HepG2 (cell line): Measurements from ENCODE around the gene ACP1. TPM values are rescaled to one million over a fixed set of nuclear protein-coding genes. Genes with fewer than 3 reads are reported as not detected.

ENCODE experiments used
- ARHGAP35 ChIP-seq: sonication (generic); formaldehyde crosslinking; IDR thresholded peaks from 2 replicates; pipeline ENCODE4 v1.9.0; 2022; ENCODE audit warnings: mild to moderate bottlenecking, inconsistent platforms, moderate library complexity, missing genetic modification reagents, borderline replicate concordance
- ARNT2 ChIP-seq: sonication (generic); formaldehyde crosslinking; IDR thresholded peaks from 2 replicates; pipeline ENCODE4 v1.8.0; 2022; ENCODE audit warnings: mild to moderate bottlenecking, low read depth, missing genetic modification reagents, moderate library complexity
- BORCS8-MEF2B ChIP-seq: sonication (generic); formaldehyde crosslinking; IDR thresholded peaks from 2 replicates; pipeline ENCODE4 v1.8.0; 2022; ENCODE audit warnings: mild to moderate bottlenecking, missing genetic modification reagents
- CAMTA2 ChIP-seq: sonication (generic); formaldehyde crosslinking; IDR thresholded peaks from 2 replicates; pipeline ENCODE4 v1.4.0; 2020; ENCODE audit warnings: mild to moderate bottlenecking, missing genetic modification reagents, borderline replicate concordance
- ELF4 ChIP-seq: sonication (generic); formaldehyde crosslinking; IDR thresholded peaks from 2 replicates; pipeline ENCODE4 v1.5.0; 2020; ENCODE audit warnings: missing genetic modification reagents, mild to moderate bottlenecking, moderate library complexity, borderline replicate concordance
- GATAD2A ChIP-seq: IDR thresholded peaks from 2 replicates; pipeline ENCODE4 v1.6.1; 2016
- HHEX ChIP-seq: IDR thresholded peaks from 2 replicates; pipeline ENCODE4 v1.6.1; 2016; ENCODE audit warnings: control low read depth
- JUNB ChIP-seq: sonication (generic); formaldehyde crosslinking; IDR thresholded peaks from 2 replicates; pipeline ENCODE4 v1.8.0; 2022; ENCODE audit warnings: missing genetic modification reagents, mild to moderate bottlenecking, borderline replicate concordance
- KDM5B ChIP-seq: sonication (generic); formaldehyde crosslinking; IDR thresholded peaks from 2 replicates; pipeline ENCODE4 v1.4.0; 2020; ENCODE audit warnings: missing genetic modification reagents, mild to moderate bottlenecking, borderline replicate concordance
- REL ChIP-seq: sonication (generic); formaldehyde crosslinking; conservative IDR thresholded peaks from 2 replicates; pipeline ENCODE4 v1.8.0; 2022; ENCODE audit warnings: mild to moderate bottlenecking, missing genetic modification reagents, moderate library complexity
- TCF7L2 ChIP-seq: IDR thresholded peaks from 2 replicates; pipeline ENCODE4 v1.6.1; 2011; ENCODE audit warnings: mild to moderate bottlenecking, low read depth, low read length, moderate library complexity
- polyA plus RNA-seq, 8 experiments: library from polyadenylated mRNA; depleted of rRNA in 3 of 8; stranded (reverse) in 7 of 8; unstranded in 1 of 8; fragments of >200 nt; fragmentation: Illumina TruSeq in 4 of 8; extraction: Trizol in 4 of 8; gene quantifications; 2 replicates each; pipeline versions ENCODE4 v1.2.1 to v1.2.3, GENCODE V29; 2011 to 2016; ENCODE audit warnings: low read depth in 4 of 8, missing spikeins in 1 of 8, mixed read lengths in 1 of 8; ENCODE audit not compliant: insufficient read depth in 1 of 8
- total RNA-seq, 5 experiments: library from RNA; depleted of rRNA; stranded (reverse); fragments of >200 nt; fragmentation: Illumina TruSeq; extraction: Trizol; gene quantifications; 2 replicates each; pipeline ENCODE4 v1.2.3, GENCODE V29; 2016; ENCODE audit warnings: low read depth in 1 of 5
- TF ChIP-seq, protein P1 (sequence below): sonication (generic); formaldehyde crosslinking; IDR thresholded peaks from 2 replicates; pipeline ENCODE4 v1.8.1; 2022; ENCODE audit warnings: mild to moderate bottlenecking, missing genetic modification reagents
- TF ChIP-seq, protein P2 (sequence below): sonication (generic); formaldehyde crosslinking; IDR thresholded peaks from 2 replicates; pipeline ENCODE4 v1.4.0; 2020; ENCODE audit warnings: missing genetic modification reagents
- TF ChIP-seq, protein P3 (sequence below): sonication (generic); formaldehyde crosslinking; IDR thresholded peaks from 2 replicates; pipeline ENCODE4 v1.5.0; 2020; ENCODE audit warnings: missing genetic modification reagents, mild to moderate bottlenecking, borderline replicate concordance
- TF ChIP-seq, protein P4 (sequence below): conservative IDR thresholded peaks from 2 replicates; pipeline ENCODE4 v1.6.1; 2018; ENCODE audit warnings: missing genetic modification reagents
- TF ChIP-seq, protein P5 (sequence below): sonication (generic); formaldehyde crosslinking; conservative IDR thresholded peaks from 2 replicates; pipeline ENCODE4 v1.8.0; 2022; ENCODE audit warnings: low read depth, missing genetic modification reagents
- TF ChIP-seq, protein P6 (sequence below): sonication (generic); formaldehyde crosslinking; IDR thresholded peaks from 2 replicates; pipeline ENCODE4 v1.5.1; 2020; ENCODE audit warnings: mild to moderate bottlenecking, missing genetic modification reagents, borderline replicate concordance

ACP1 gene
- total and polyA plus RNA-seq, 2 of the 13 experiments (the other 11 are each of a cell fraction or from before 2014, with no cell fraction given) = 246 to 348 TPM

DNA sequence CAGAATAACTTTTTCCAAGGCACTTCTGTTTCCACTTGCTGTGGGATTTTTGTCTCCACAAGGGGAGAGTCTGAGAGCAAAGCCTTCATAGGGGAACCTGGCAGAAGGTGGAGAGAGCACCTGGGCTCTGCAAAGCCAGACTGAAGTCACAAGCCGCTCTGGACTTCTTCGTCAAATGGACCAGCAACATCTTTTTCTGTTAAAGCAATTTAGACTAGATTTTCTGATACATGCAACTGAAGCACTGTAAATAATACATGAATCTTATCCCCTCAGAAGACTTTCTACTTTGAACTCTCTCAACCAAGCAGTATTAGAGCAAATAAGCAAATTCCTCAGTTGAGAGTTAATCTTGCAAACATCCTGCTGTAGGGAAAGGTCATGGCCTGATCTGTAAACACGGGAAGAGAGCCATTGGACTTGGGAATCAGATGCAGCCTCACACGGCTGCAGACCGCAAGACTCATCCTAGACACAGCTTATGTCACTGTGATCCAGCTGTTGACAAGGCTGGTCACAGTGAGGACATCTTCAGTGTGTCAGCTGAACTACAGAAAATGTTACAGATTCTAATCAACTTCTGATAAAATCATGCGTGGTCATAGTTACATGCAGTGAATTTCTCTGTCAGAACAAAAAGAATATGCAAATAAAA, 4.1 kb upstream of the ACP1 start (continued):
- TF ChIP-seq JUNB (CRISPR knock-in tag) = peak; percentile 69; the same call in 1 of the 2 replicates
- TF ChIP-seq, protein P1, sequence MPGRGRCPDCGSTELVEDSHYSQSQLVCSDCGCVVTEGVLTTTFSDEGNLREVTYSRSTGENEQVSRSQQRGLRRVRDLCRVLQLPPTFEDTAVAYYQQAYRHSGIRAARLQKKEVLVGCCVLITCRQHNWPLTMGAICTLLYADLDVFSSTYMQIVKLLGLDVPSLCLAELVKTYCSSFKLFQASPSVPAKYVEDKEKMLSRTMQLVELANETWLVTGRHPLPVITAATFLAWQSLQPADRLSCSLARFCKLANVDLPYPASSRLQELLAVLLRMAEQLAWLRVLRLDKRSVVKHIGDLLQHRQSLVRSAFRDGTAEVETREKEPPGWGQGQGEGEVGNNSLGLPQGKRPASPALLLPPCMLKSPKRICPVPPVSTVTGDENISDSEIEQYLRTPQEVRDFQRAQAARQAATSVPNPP (CRISPR knock-in tag) = peak; percentile 96
- TF ChIP-seq HHEX (CRISPR knock-in tag) = peak; percentile 94
- peak; percentile 45; the same call in 1 of the 2 replicates for TF ChIP-seq TCF7L2
- TF ChIP-seq ARHGAP35 (CRISPR knock-in tag) = peak; percentile 66; the same call in 1 of the 2 replicates
- TF ChIP-seq, protein P2, sequence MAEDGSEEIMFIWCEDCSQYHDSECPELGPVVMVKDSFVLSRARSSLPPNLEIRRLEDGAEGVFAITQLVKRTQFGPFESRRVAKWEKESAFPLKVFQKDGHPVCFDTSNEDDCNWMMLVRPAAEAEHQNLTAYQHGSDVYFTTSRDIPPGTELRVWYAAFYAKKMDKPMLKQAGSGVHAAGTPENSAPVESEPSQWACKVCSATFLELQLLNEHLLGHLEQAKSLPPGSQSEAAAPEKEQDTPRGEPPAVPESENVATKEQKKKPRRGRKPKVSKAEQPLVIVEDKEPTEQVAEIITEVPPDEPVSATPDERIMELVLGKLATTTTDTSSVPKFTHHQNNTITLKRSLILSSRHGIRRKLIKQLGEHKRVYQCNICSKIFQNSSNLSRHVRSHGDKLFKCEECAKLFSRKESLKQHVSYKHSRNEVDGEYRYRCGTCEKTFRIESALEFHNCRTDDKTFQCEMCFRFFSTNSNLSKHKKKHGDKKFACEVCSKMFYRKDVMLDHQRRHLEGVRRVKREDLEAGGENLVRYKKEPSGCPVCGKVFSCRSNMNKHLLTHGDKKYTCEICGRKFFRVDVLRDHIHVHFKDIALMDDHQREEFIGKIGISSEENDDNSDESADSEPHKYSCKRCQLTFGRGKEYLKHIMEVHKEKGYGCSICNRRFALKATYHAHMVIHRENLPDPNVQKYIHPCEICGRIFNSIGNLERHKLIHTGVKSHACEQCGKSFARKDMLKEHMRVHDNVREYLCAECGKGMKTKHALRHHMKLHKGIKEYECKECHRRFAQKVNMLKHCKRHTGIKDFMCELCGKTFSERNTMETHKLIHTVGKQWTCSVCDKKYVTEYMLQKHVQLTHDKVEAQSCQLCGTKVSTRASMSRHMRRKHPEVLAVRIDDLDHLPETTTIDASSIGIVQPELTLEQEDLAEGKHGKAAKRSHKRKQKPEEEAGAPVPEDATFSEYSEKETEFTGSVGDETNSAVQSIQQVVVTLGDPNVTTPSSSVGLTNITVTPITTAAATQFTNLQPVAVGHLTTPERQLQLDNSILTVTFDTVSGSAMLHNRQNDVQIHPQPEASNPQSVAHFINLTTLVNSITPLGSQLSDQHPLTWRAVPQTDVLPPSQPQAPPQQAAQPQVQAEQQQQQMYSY = peak; percentile 11; the same call in 1 of the 2 replicates
- TF ChIP-seq REL (CRISPR knock-in tag) = no peak
- no peak for TF ChIP-seq CAMTA2 (CRISPR knock-in tag)
- peak; percentile 88 for TF ChIP-seq ARNT2 (CRISPR knock-in tag)
- peak; percentile 93; the same call in 1 of the 2 replicates for TF ChIP-seq BORCS8-MEF2B (CRISPR knock-in tag)
- TF ChIP-seq ELF4 (CRISPR knock-in tag) = peak; percentile 79
- TF ChIP-seq, protein P3, sequence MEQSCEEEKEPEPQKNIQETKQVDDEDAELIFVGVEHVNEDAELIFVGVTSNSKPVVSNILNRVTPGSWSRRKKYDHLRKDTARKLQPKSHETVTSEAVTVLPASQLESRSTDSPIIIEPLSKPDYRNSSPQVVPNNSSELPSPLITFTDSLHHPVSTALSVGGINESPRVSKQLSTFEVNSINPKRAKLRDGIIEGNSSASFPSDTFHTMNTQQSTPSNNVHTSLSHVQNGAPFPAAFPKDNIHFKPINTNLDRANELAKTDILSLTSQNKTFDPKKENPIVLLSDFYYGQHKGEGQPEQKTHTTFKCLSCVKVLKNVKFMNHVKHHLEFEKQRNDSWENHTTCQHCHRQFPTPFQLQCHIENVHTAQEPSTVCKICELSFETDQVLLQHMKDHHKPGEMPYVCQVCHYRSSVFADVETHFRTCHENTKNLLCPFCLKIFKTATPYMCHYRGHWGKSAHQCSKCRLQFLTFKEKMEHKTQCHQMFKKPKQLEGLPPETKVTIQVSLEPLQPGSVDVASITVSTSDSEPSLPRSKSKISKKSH (CRISPR knock-in tag) = no peak
- TF ChIP-seq, protein P4, sequence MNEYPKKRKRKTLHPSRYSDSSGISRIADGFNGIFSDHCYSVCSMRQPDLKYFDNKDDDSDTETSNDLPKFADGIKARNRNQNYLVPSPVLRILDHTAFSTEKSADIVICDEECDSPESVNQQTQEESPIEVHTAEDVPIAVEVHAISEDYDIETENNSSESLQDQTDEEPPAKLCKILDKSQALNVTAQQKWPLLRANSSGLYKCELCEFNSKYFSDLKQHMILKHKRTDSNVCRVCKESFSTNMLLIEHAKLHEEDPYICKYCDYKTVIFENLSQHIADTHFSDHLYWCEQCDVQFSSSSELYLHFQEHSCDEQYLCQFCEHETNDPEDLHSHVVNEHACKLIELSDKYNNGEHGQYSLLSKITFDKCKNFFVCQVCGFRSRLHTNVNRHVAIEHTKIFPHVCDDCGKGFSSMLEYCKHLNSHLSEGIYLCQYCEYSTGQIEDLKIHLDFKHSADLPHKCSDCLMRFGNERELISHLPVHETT (CRISPR knock-in tag) = peak; percentile 87
- peak; percentile 85; the same call in 1 of the 2 replicates for TF ChIP-seq KDM5B
- TF ChIP-seq GATAD2A (CRISPR knock-in tag) = peak; percentile 100
- TF ChIP-seq, protein P5, sequence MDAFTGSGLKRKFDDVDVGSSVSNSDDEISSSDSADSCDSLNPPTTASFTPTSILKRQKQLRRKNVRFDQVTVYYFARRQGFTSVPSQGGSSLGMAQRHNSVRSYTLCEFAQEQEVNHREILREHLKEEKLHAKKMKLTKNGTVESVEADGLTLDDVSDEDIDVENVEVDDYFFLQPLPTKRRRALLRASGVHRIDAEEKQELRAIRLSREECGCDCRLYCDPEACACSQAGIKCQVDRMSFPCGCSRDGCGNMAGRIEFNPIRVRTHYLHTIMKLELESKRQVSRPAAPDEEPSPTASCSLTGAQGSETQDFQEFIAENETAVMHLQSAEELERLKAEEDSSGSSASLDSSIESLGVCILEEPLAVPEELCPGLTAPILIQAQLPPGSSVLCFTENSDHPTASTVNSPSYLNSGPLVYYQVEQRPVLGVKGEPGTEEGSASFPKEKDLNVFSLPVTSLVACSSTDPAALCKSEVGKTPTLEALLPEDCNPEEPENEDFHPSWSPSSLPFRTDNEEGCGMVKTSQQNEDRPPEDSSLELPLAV (CRISPR knock-in tag) = no peak
- TF ChIP-seq, protein P6, sequence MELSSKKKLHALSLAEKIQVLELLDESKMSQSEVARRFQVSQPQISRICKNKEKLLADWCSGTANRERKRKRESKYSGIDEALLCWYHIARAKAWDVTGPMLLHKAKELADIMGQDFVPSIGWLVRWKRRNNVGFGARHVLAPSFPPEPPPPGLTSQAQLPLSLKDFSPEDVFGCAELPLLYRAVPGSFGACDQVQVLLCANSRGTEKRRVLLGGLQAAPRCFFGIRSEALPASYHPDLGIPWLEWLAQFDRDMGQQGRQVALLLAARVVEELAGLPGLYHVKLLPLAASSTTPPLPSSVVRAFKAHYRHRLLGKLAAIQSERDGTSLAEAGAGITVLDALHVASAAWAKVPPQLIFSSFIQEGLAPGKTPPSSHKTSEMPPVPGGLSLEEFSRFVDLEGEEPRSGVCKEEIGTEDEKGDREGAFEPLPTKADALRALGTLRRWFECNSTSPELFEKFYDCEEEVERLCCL (CRISPR knock-in tag) = no peak
